Glutamatergic neuron (in vitro differentiated cells): Measurements from ENCODE around the gene AZU1. TPM values are rescaled to one million over a fixed set of nuclear protein-coding genes. Genes with fewer than 3 reads are reported as not detected.
"Not testable (repeated sequence)": the region's sequence is repeated elsewhere in the genome, so short reads cannot be mapped to it uniquely, and the experiment has no call there.

ENCODE experiments used
- DNase-seq: peaks from one replicate; pipeline ENCODE4 v3.0.0; 2022
- H3K27ac Mint-ChIP-seq: one replicate; pipeline ENCODE4 v1.8.0; 2020; ENCODE audit warnings: mild to moderate bottlenecking, mixed read lengths, inconsistent platforms; ENCODE audit not compliant: unreplicated experiment
- H3K27me3 Mint-ChIP-seq: one replicate; pipeline ENCODE4 v1.8.0; 2020; ENCODE audit warnings: mild to moderate bottlenecking, moderate library complexity, mixed read lengths, inconsistent platforms; ENCODE audit not compliant: unreplicated experiment
- H3K36me3 Mint-ChIP-seq: one replicate; pipeline ENCODE4 v1.8.0; 2020; ENCODE audit warnings: mild to moderate bottlenecking, mixed read lengths, inconsistent platforms; ENCODE audit not compliant: unreplicated experiment
- H3K4me1 Mint-ChIP-seq: one replicate; pipeline ENCODE4 v1.8.0; 2020; ENCODE audit warnings: mild to moderate bottlenecking, low read depth, mixed read lengths, inconsistent platforms; ENCODE audit not compliant: unreplicated experiment
- H3K4me3 Mint-ChIP-seq: one replicate; pipeline ENCODE4 v1.8.0; 2020; ENCODE audit warnings: mild to moderate bottlenecking, mixed read lengths, inconsistent platforms; ENCODE audit not compliant: unreplicated experiment
- H3K9me3 Mint-ChIP-seq: one replicate; pipeline ENCODE4 v1.8.0; 2020; ENCODE audit warnings: mild to moderate bottlenecking, moderate library complexity, mixed read lengths, inconsistent platforms; ENCODE audit not compliant: unreplicated experiment
- CTCF ChIP-seq: fragments of 200-600 bp; sonication (generic); IDR thresholded peaks from one replicate; pipeline ENCODE4 v1.5.0; 2021; ENCODE audit not compliant: partially characterized antibody, unreplicated experiment
- total RNA-seq: library from RNA; stranded (reverse); fragmentation: NEBNext Ultra II Directional; extraction: Animal tissue kit (Norgen Biotek cat#: 25700); gene quantifications from one replicate; pipeline ENCODE4 v1.2.1, GENCODE V29; 2021; ENCODE audit not compliant: unreplicated experiment

Gene AZU1
- total RNA-seq, 1 donor from 2014 or later: 2.2 TPM

GRCh38 chr19:875265-875879 is 47.7 kb downstream of the AZU1 start:
- H3K27ac Mint-ChIP-seq: no peak overlapping the region
- H3K9me3 Mint-ChIP-seq: peaks cover 5% of the 10 kb centered on the region
- no peak for DNase-seq
- H3K36me3 Mint-ChIP-seq: no peaks in the 10 kb centered on the region
- no peak overlapping the region for H3K4me3 Mint-ChIP-seq
- TF ChIP-seq CTCF: no peak
- no peaks in the 10 kb centered on the region for H3K4me1 Mint-ChIP-seq
- peaks cover 6% of the 10 kb centered on the region for H3K27me3 Mint-ChIP-seq

- Mint-ChIP-seq H3K4me1 (no peaks in the 10 kb centered on the region), H3K4me3 (no peak overlapping the region), H3K9me3 (peaks cover 5% of the 10 kb centered on the region), H3K27me3 (peaks cover 5% of the 10 kb centered on the region), H3K27ac (no peak overlapping the region), H3K36me3 (no peaks in the 10 kb centered on the region)
- no peak for DNase-seq
- TF ChIP-seq CTCF: no peak
These were observed 48.5 kb downstream of the AZU1 start for GRCh38 chr19:876089-876488.

- DNase-seq: no peak
- Mint-ChIP-seq H3K36me3 (no peaks in the 10 kb centered on the region), H3K4me3 (no peak overlapping the region), H3K4me1 (no peaks in the 10 kb centered on the region), H3K27me3 (peaks cover 2% of the 10 kb centered on the region), H3K9me3 (peaks cover 5% of the 10 kb centered on the region), H3K27ac (no peak overlapping the region)
- no peak for TF ChIP-seq CTCF
These were observed 49.2 kb downstream of the AZU1 start for GRCh38 chr19:876780-877314.

GRCh38 chr19:877992-878660 is 50.5 kb downstream of the AZU1 start:
- H3K4me1 Mint-ChIP-seq, H3K27ac Mint-ChIP-seq, H3K36me3 Mint-ChIP-seq: not testable (repeated sequence)

GRCh38 chr19:878751-879561 is 51.3 kb downstream of the AZU1 start:
- not testable (repeated sequence) for H3K36me3 Mint-ChIP-seq, H3K27me3 Mint-ChIP-seq, H3K9me3 Mint-ChIP-seq, H3K27ac Mint-ChIP-seq, H3K4me3 Mint-ChIP-seq, DNase-seq, H3K4me1 Mint-ChIP-seq

More at GRCh38 chr19:877992-878660, 50.5 kb downstream of the AZU1 start:
- not testable (repeated sequence) for H3K4me3 Mint-ChIP-seq, DNase-seq, H3K9me3 Mint-ChIP-seq, H3K27me3 Mint-ChIP-seq
